GM23248 (cell line): ENCODE measurements around the gene ADAMTSL4. TPM values are rescaled to one million over a fixed set of nuclear protein-coding genes. Genes with fewer than 3 reads are reported as not detected.
"Not testable (repeated sequence)": the region's sequence is repeated elsewhere in the genome, so short reads cannot be mapped to it uniquely, and the experiment has no call there.

ENCODE experiments used
- DNase-seq: peaks from one replicate; pipeline ENCODE4 v3.0.0-alpha.2; 2015
- H2AFZ ChIP-seq: fragments of 200-600 bp; sonication (generic); 2 replicates; pipeline ENCODE4 v1.6.1; 2016; ENCODE audit warnings: antibody characterized with exemption
- H3F3A ChIP-seq: fragments of 200-600 bp; sonication (generic); 2 replicates; pipeline ENCODE4 v1.6.1; 2016; ENCODE audit warnings: mild to moderate bottlenecking, antibody characterized with exemption, mixed run types; ENCODE audit not compliant: insufficient read depth
- H3K27ac ChIP-seq: fragments of 200-600 bp; sonication (generic); 2 replicates; pipeline ENCODE4 v1.5.1; 2016; ENCODE audit warnings: mild to moderate bottlenecking
- H3K27me3 ChIP-seq: fragments of 200-600 bp; sonication (generic); replicated peaks from 2 replicates; pipeline ENCODE4 v1.6.1; 2016; ENCODE audit warnings: mild to moderate bottlenecking; ENCODE audit not compliant: insufficient read depth
- H3K36me3 ChIP-seq: fragments of 200-600 bp; sonication (generic); 2 replicates; pipeline ENCODE4 v1.6.1; 2016; ENCODE audit warnings: low read depth, mild to moderate bottlenecking
- H3K4me1 ChIP-seq: fragments of 200-600 bp; sonication (generic); 2 replicates; pipeline ENCODE4 v1.6.1; 2016; ENCODE audit warnings: mild to moderate bottlenecking; ENCODE audit not compliant: insufficient read depth
- H3K4me2 ChIP-seq: fragments of 200-600 bp; sonication (generic); one replicate; pipeline ENCODE4 v1.6.1; 2016; ENCODE audit warnings: mild to moderate bottlenecking; ENCODE audit not compliant: unreplicated experiment
- H3K4me3 ChIP-seq: fragments of 200-600 bp; sonication (generic); 2 replicates; pipeline ENCODE4 v1.5.1; 2016; ENCODE audit warnings: mild to moderate bottlenecking
- H3K79me2 ChIP-seq: fragments of 200-600 bp; sonication (generic); 2 replicates; pipeline ENCODE4 v1.6.1; 2016; ENCODE audit warnings: mild to moderate bottlenecking; ENCODE audit not compliant: insufficient read depth
- H3K9ac ChIP-seq: fragments of 200-600 bp; sonication (generic); 2 replicates; pipeline ENCODE4 v1.6.1; 2016; ENCODE audit warnings: mild to moderate bottlenecking
- H3K9me2 ChIP-seq: fragments of 200-600 bp; sonication (generic); 2 replicates; pipeline ENCODE4 v1.6.1; 2016; ENCODE audit warnings: mixed run types, mild to moderate bottlenecking, moderate library complexity; ENCODE audit not compliant: insufficient read depth
- H3K9me3 ChIP-seq: fragments of 200-600 bp; sonication (generic); one replicate; pipeline ENCODE4 v1.6.1; 2017; ENCODE audit warnings: low read depth
- H4K20me1 ChIP-seq: fragments of 200-600 bp; sonication (generic); 2 replicates; pipeline ENCODE4 v1.6.0; 2016; ENCODE audit not compliant: insufficient read depth
- EZH2 ChIP-seq: fragments of 200-600 bp; sonication (generic); IDR thresholded peaks from 2 replicates; pipeline ENCODE4 v1.6.1; 2018; ENCODE audit warnings: antibody characterized with exemption, mild to moderate bottlenecking; ENCODE audit not compliant: insufficient read depth, poor library complexity, severe bottlenecking
- EZH2phosphoT487 ChIP-seq: fragments of 200-600 bp; sonication (generic); IDR thresholded peaks from 2 replicates; pipeline ENCODE4 v1.6.1; 2018; ENCODE audit warnings: antibody characterized with exemption, moderate library complexity, mild to moderate bottlenecking, low read depth; ENCODE audit not compliant: insufficient read depth
- WGBS, 2 experiments: methylation state at CpG; one replicate each; pipeline ENCODE4 v1.1.6; 2015 to 2017; ENCODE audit warnings: low lambda C conversion rate in 2 of 2, low coverage in 1 of 2; ENCODE audit errors: missing lambda C conversion rate in 2 of 2; 5-methylcytosine and 5-hydroxymethylcytosine counted together
- in situ Hi-C: fragments of 300-500 bp; cut with MboI; formaldehyde crosslinking; loops from 2 replicates; pipeline ENCODE4 v1.15.0; 2020
- microRNA-seq: library from miRNA; unstranded; fragments of <30 nt; microRNA quantifications from one replicate; pipeline ENCODE4, GENCODE V29; 2016; ENCODE audit warnings: borderline number of aligned reads
- polyA plus RNA-seq: library from polyadenylated mRNA; unstranded; fragments of >200 nt; fragmentation: Nextera tagmentation; extraction: Ambion mirVana; gene quantifications from 2 replicates; pipeline ENCODE4 v1.2.1, GENCODE V29; 2016
- small RNA-seq: library from RNA; depleted of rRNA; stranded (forward); fragments of <200 nt; gene quantifications from one replicate; pipeline ENCODE3, GENCODE V24; 2014; ENCODE audit warnings: low read depth, low replicate concordance
- total RNA-seq: library from RNA; depleted of rRNA; stranded (reverse); fragments of >200 nt; shearing (Covaris generic); gene quantifications from 2 replicates; pipeline ENCODE4 v1.2.3, GENCODE V29; 2014; rRNA removed

ADAMTSL4 gene
- total and polyA plus RNA-seq, 2 experiments from 2014 or later, result 27.6 to 45.4 TPM

GRCh38 chr1:150603711-150604110 is 54.5 kb downstream of the ADAMTSL4 start:
- H3F3A ChIP-seq, result peaks cover 15% of the 10 kb centered on the region
- H4K20me1 ChIP-seq, result no peaks in the 10 kb centered on the region
- H3K27ac ChIP-seq, result peak overlapping the region; percentile 92
- H3K4me2 ChIP-seq, result peak overlapping the region; percentile 58
- no peaks in the 10 kb centered on the region for H3K9me2 ChIP-seq
- TF ChIP-seq EZH2 (no peak), EZH2phosphoT487 (no peak)
- 85 to 89% methylated on average over 3 of the region's 3 CpGs for WGBS, 2 experiments
- no peaks in the 10 kb centered on the region for H3K27me3 ChIP-seq
- no peaks in the 10 kb centered on the region for H3K9me3 ChIP-seq
- H3K9ac ChIP-seq, result peak overlapping the region; percentile 60; the same call in 1 of the 2 replicates
- peaks cover 43% of the 10 kb centered on the region for H3K79me2 ChIP-seq
- in situ Hi-C loops, result no loop called here
- no peak overlapping the region for H2AFZ ChIP-seq
- no peak overlapping the region for H3K4me3 ChIP-seq
- H3K36me3 ChIP-seq, result no peaks in the 10 kb centered on the region
- DNase-seq, result no peak
- peaks cover 20% of the 10 kb centered on the region for H3K4me1 ChIP-seq

GRCh38 chr1:150604226-150604588 is 55.0 kb downstream of the ADAMTSL4 start:
- 0 out of 2 replicates have a peak overlapping the region, but pooled peaks have one; percentile 9 for H2AFZ ChIP-seq
- DNase-seq, result no peak
- peaks cover 20% of the 10 kb centered on the region for H3K4me1 ChIP-seq
- H3K79me2 ChIP-seq, result peaks cover 47% of the 10 kb centered on the region
- no peaks in the 10 kb centered on the region for H3K9me2 ChIP-seq
- H3K27ac ChIP-seq, result peak overlapping the region; percentile 92
- H3F3A ChIP-seq, result peaks cover 15% of the 10 kb centered on the region
- no peaks in the 10 kb centered on the region for H3K9me3 ChIP-seq
- in situ Hi-C loops, result no loop called here
- H3K4me3 ChIP-seq, result 0 out of 2 replicates have a peak overlapping the region, but pooled peaks have one; percentile 3
- H3K27me3 ChIP-seq, result no peaks in the 10 kb centered on the region
- no peaks in the 10 kb centered on the region for H4K20me1 ChIP-seq
- TF ChIP-seq EZH2phosphoT487 (no peak), EZH2 (no peak)
- peak overlapping the region; percentile 60 for H3K9ac ChIP-seq
- H3K4me2 ChIP-seq, result peak overlapping the region; percentile 58
- 58 to 59% methylated on average over 2 of the region's 2 CpGs for WGBS, 2 experiments
- no peaks in the 10 kb centered on the region for H3K36me3 ChIP-seq

DNA sequence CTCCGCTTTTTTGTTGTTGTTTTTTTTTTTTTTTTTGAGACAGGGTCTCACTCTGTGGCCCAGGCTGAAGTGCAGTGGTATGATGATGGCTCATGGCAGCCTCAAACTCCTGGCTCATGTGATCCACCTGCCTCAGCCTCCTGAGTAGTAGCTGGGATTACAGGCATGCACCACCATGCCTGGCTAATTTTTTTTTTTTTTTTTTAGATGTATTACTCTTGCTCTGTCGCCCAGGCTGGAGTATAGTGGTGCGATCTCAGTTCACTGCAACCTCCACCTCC is 56.2 kb downstream of the ADAMTSL4 start:
- WGBS, 2 experiments, result 98 to 100% methylated on average over 3 of the region's 3 CpGs
- H3K9me3 ChIP-seq, in situ Hi-C loops, H2AFZ ChIP-seq, H3K36me3 ChIP-seq, H3K9me2 ChIP-seq, H3K4me3 ChIP-seq, H3K27me3 ChIP-seq, H4K20me1 ChIP-seq, H3K4me2 ChIP-seq, DNase-seq: not testable (repeated sequence)
- Histone ChIP-seq H3K27ac (peak overlapping the region; percentile 92), H3F3A (peaks cover 19% of the 10 kb centered on the region), H3K9ac (peak overlapping the region; percentile 41; the same call in 1 of the 2 replicates), H3K79me2 (peaks cover 59% of the 10 kb centered on the region), H3K4me1 (peaks cover 30% of the 10 kb centered on the region)

DNA sequence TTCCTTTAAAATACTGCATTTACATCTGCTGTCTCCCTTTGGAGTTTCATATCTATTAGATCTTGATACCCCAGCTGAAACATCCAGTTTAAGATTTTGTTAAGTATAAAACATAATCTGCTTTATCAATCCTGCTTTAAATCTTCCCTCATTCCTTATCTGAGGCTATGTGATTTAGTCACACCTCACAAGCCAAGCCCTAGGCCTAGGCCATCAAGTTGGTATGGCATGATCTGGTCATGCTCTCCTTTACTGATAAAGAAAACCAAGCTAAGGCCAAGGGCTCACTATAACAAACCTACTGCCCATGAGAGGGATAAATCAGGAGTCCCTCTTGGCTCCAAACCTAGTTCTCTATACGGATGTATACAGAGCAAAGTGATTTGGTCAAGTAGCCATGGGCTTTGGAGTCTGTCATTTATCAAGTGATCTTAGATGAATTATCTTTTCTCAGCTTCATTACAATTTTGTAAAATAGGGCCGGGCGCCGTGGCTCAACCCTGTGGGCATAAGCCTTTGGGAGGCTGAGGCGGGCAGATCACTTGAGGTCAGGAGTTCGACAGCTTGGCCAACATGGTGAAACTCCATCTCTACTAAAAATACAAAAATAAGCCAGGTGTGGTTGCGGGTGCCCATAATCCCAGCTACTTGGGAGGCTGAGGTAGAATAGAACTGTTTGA is 57.4 kb downstream of the ADAMTSL4 start:
- no peak overlapping the region for H3K27ac ChIP-seq
- 95 to 100% methylated on average over 7 of the region's 7 CpGs for WGBS, 2 experiments
- H3K4me2 ChIP-seq, result no peak overlapping the region
- no peak for TF ChIP-seq EZH2
- no peak for TF ChIP-seq EZH2phosphoT487
- no peak for DNase-seq
- H3K9me2 ChIP-seq, result no peaks in the 10 kb centered on the region
- in situ Hi-C loops, result no loop called here
- no peak overlapping the region for H3K4me3 ChIP-seq
- H3K9ac ChIP-seq, result no peak overlapping the region
- no peaks in the 10 kb centered on the region for H3K9me3 ChIP-seq
- H2AFZ ChIP-seq, result no peak overlapping the region
- H3K4me1 ChIP-seq, result peaks cover 39% of the 10 kb centered on the region
- H4K20me1 ChIP-seq, result no peaks in the 10 kb centered on the region
- H3K27me3 ChIP-seq, result no peaks in the 10 kb centered on the region
- H3F3A ChIP-seq, result peaks cover 28% of the 10 kb centered on the region
- peaks cover 67% of the 10 kb centered on the region for H3K79me2 ChIP-seq
- no peaks in the 10 kb centered on the region for H3K36me3 ChIP-seq

- H3K4me2 ChIP-seq, result no peak overlapping the region
- in situ Hi-C loops, result no loop called here
- TF ChIP-seq EZH2, result no peak
- no peak for TF ChIP-seq EZH2phosphoT487
- H3K27ac ChIP-seq, result peak overlapping the region; percentile 100
- H3K4me1 ChIP-seq, result peaks cover 52% of the 10 kb centered on the region
- H3K79me2 ChIP-seq, result peaks cover 69% of the 10 kb centered on the region
- no peak overlapping the region for H3K4me3 ChIP-seq
- no peaks in the 10 kb centered on the region for H3K9me2 ChIP-seq
- no peak overlapping the region for H2AFZ ChIP-seq
- no peaks in the 10 kb centered on the region for H3K9me3 ChIP-seq
- no peaks in the 10 kb centered on the region for H3K27me3 ChIP-seq
- peak; percentile 23 for DNase-seq
- H3F3A ChIP-seq, result peaks cover 41% of the 10 kb centered on the region
- peak overlapping the region; percentile 28 for H3K9ac ChIP-seq
- H4K20me1 ChIP-seq, result no peaks in the 10 kb centered on the region
- H3K36me3 ChIP-seq, result no peaks in the 10 kb centered on the region
- WGBS, 2 experiments, result 68 to 80% methylated on average over 2 of the region's 2 CpGs
Measured at GRCh38 chr1:150609732-150610131, 60.5 kb downstream of the ADAMTSL4 start.

Small RNA genes lying within 50 kb of the gene (microRNA-seq; reads per million reads assigned to microRNA genes)
- not detected for gene MIR4257

Small RNA genes lying within 50 kb of the gene (small RNA-seq; reads per million reads assigned to genes)
- gene MIR4257 (not detected), gene RF00015 (not detected), gene RF00561 (not detected), gene RN7SL473P (not detected), gene RN7SL600P (not detected)

Other genes with a start within 250 kb of the ADAMTSL4 start
- gene PRPF3, start 227.9 kb upstream of the ADAMTSL4 start, total RNA-seq, result 27.6 and 46.2 TPM in 2 replicates
- 25.6 and 28.1 TPM in 2 replicates for gene PRPF3, start 227.9 kb upstream of the ADAMTSL4 start, polyA plus RNA-seq
- 7.6 and 7.8 TPM in 2 replicates for gene RPRD2, start 185.3 kb upstream of the ADAMTSL4 start, total RNA-seq
- 16.5 and 17.0 TPM in 2 replicates for gene RPRD2, start 185.3 kb upstream of the ADAMTSL4 start, polyA plus RNA-seq
- 6.7 and 14.4 TPM in 2 replicates for gene TARS2, start 62.0 kb upstream of the ADAMTSL4 start, total RNA-seq
- gene TARS2, start 62.0 kb upstream of the ADAMTSL4 start, polyA plus RNA-seq, result 14.0 and 14.4 TPM in 2 replicates
- gene ECM1, start 41.3 kb upstream of the ADAMTSL4 start, total RNA-seq, result 133 and 160 TPM in 2 replicates
- 282 and 291 TPM in 2 replicates for gene ECM1, start 41.3 kb upstream of the ADAMTSL4 start, polyA plus RNA-seq
- gene FALEC, start 33.7 kb upstream of the ADAMTSL4 start, total RNA-seq, result not detected in 2 replicates
- gene FALEC, start 33.7 kb upstream of the ADAMTSL4 start, polyA plus RNA-seq, result 0.49 and 0.71 TPM in 2 replicates
- gene MCL1, start 30.2 kb downstream of the ADAMTSL4 start, total RNA-seq, result 307 and 310 TPM in 2 replicates
- gene MCL1, start 30.2 kb downstream of the ADAMTSL4 start, polyA plus RNA-seq, result 79.0 and 84.7 TPM in 2 replicates
- gene ENSA, start 80.2 kb downstream of the ADAMTSL4 start, total RNA-seq, result 47.4 and 54.3 TPM in 2 replicates
- 44.4 and 51.1 TPM in 2 replicates for gene ENSA, start 80.2 kb downstream of the ADAMTSL4 start, polyA plus RNA-seq
- gene GOLPH3L, start 147.7 kb downstream of the ADAMTSL4 start, total RNA-seq, result 8.6 and 8.8 TPM in 2 replicates
- 23.2 and 23.9 TPM in 2 replicates for gene GOLPH3L, start 147.7 kb downstream of the ADAMTSL4 start, polyA plus RNA-seq
- gene HORMAD1, start 171.5 kb downstream of the ADAMTSL4 start, total RNA-seq, result not detected in 2 replicates
- gene HORMAD1, start 171.5 kb downstream of the ADAMTSL4 start, polyA plus RNA-seq, result not detected in 2 replicates
- 0.38 and 2.5 TPM in 2 replicates for gene CTSS, start 216.4 kb downstream of the ADAMTSL4 start, total RNA-seq
- 0.23 and 1.0 TPM in 2 replicates for gene CTSS, start 216.4 kb downstream of the ADAMTSL4 start, polyA plus RNA-seq